NCI-H2107 treated with DMSO at 0.1 percent for 48 hours (cell line): ENCODE results near the gene LDB1.

Source experiments
- DNase-seq: peaks from one replicate; lab custom pipeline; 2025; ENCODE audit not compliant: unreplicated experiment; lab: John Stamatoyannopoulos, UW

Gene LDB1

GRCh38 chr10:102120142-102120990 lies at the start of gene LDB1:
TSS of gene LDB1 (minus strand) at chr10:102120368. CDS start at chr10:102120110, 258 bp downstream.
- no peak for DNase-seq

GRCh38 chr10:102167861-102168260 lies 47.7 kb upstream of the LDB1 start:
- no peak for DNase-seq

- no peak for DNase-seq
Measured at GRCh38 chr10:102163342-102163989, 43.3 kb upstream of the LDB1 start.

- no peak for DNase-seq
Measured at GRCh38 chr10:102159831-102160230, 39.7 kb upstream of the LDB1 start.

- DNase-seq: no peak
Measured at GRCh38 chr10:102159051-102159597, 39.0 kb upstream of the LDB1 start.

- no peak for DNase-seq
Measured at GRCh38 chr10:102157224-102157623, 37.1 kb upstream of the LDB1 start.

GRCh38 chr10:102154466-102155116 lies 34.4 kb upstream of the LDB1 start:
- DNase-seq: no peak

GRCh38 chr10:102153093-102153620 lies 33.0 kb upstream of the LDB1 start:
- DNase-seq: no peak

- DNase-seq: no peak
Measured at GRCh38 chr10:102152545-102152890, 32.4 kb upstream of the LDB1 start.

GRCh38 chr10:102151774-102152544 lies 31.8 kb upstream of the LDB1 start, which contains the start of gene NOLC1:
TSS of gene NOLC1 (plus strand) at chr10:102152389. CDS start at chr10:102152411, 22 bp downstream.
- DNase-seq: peak; percentile 85

- no peak for DNase-seq
Measured at GRCh38 chr10:102150970-102151773, 31.0 kb upstream of the LDB1 start.

GRCh38 chr10:102148275-102148674 lies 28.1 kb upstream of the LDB1 start:
- DNase-seq: no peak

GRCh38 chr10:102147561-102147960 lies 27.4 kb upstream of the LDB1 start:
- DNase-seq: no peak

- DNase-seq: no peak
Measured at GRCh38 chr10:102146971-102147428, 26.8 kb upstream of the LDB1 start.

GRCh38 chr10:102141583-102142107 lies 21.5 kb upstream of the LDB1 start:
- DNase-seq: no peak

- DNase-seq: no peak
Measured at GRCh38 chr10:102140913-102141540, 20.9 kb upstream of the LDB1 start.

GRCh38 chr10:102140218-102140617 lies 20.1 kb upstream of the LDB1 start:
- no peak for DNase-seq

GRCh38 chr10:102139281-102140110 lies 19.3 kb upstream of the LDB1 start:
- no peak for DNase-seq
